Measurements from ENCODE around the gene HABP2.

The HABP2 gene

DNA sequence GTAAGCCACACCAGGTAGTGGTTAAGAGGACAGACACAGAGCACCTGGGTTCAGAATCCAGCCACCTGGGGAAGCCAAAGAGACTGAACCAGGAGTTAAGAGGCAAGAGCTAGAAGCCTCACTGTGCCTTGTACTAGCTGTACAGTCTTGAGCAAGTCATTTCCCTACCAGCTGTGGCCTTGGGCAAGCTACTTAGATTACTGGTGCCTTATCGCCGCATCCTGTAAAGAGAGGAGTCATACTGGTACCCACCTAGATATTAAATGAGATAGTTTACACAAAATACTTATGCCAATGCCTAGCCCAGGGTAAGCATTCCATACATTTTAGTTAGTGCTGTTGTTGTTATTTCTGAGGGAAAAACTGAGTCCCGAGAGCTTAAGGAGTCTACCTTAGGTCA is 47.7 kb downstream of the HABP2 start:
- DNase-seq, result no peak
- no peak overlapping the region for H3K4me2 ChIP-seq (ENCODE audit: insufficient read depth, low read length)
- H3K79me2 ChIP-seq (ENCODE audit: insufficient read depth, low read length), result no peaks in the 10 kb centered on the region
- H3K9ac ChIP-seq (ENCODE audit: low read depth, low read length), result no peak overlapping the region
- H3K4me3 ChIP-seq (ENCODE audit: low read depth in 1 of 2, low read length in 2 of 2), result no peak overlapping the region
- no peak for ATAC-seq (ENCODE audit: insufficient read depth, low read depth)
- H3K36me3 ChIP-seq (ENCODE audit: insufficient read depth, low read length), result no peaks in the 10 kb centered on the region
- H3K27ac ChIP-seq (ENCODE audit: low read length), result no peak overlapping the region
- H3K27me3 ChIP-seq (ENCODE audit: insufficient read depth, low read length, poor library complexity), result peaks cover 10% of the 10 kb centered on the region
- TF ChIP-seq CTCF (IDR thresholded peaks at IDR 0.05; ENCODE audit: borderline replicate concordance, extremely low read depth, low read length, poor library complexity, severe bottlenecking), result no peak
- TF ChIP-seq EZH2 (IDR thresholded peaks at IDR 0.05; ENCODE audit: borderline replicate concordance, low read depth, low read length, severe bottlenecking), result no peak
- H4K20me1 ChIP-seq (ENCODE audit: insufficient read depth, low read length), result no peaks in the 10 kb centered on the region
- no peaks in the 10 kb centered on the region for H3K4me1 ChIP-seq (ENCODE audit: insufficient read depth, low read length)
- H2AFZ ChIP-seq (ENCODE audit: low read depth, low read length), result no peak overlapping the region
- no peaks in the 10 kb centered on the region for H3K9me3 ChIP-seq (ENCODE audit: insufficient read depth, low read length, severe bottlenecking)

- H3K36me3 ChIP-seq (ENCODE audit: insufficient read depth, low read length), result no peaks in the 10 kb centered on the region
- H3K9me3 ChIP-seq (ENCODE audit: insufficient read depth, low read length, severe bottlenecking), result no peaks in the 10 kb centered on the region
- DNase-seq, result no peak
- no peak for TF ChIP-seq EZH2 (IDR thresholded peaks at IDR 0.05; ENCODE audit: borderline replicate concordance, low read depth, low read length, severe bottlenecking)
- TF ChIP-seq CTCF (IDR thresholded peaks at IDR 0.05; ENCODE audit: borderline replicate concordance, extremely low read depth, low read length, poor library complexity, severe bottlenecking), result no peak
- no peak overlapping the region for H3K9ac ChIP-seq (ENCODE audit: low read depth, low read length)
- H2AFZ ChIP-seq (ENCODE audit: low read depth, low read length), result no peak overlapping the region
- H3K4me3 ChIP-seq (ENCODE audit: low read depth in 1 of 2, low read length in 2 of 2), result no peak overlapping the region
- H3K27ac ChIP-seq (ENCODE audit: low read length), result no peak overlapping the region
- H3K27me3 ChIP-seq (ENCODE audit: insufficient read depth, low read length, poor library complexity), result peaks cover 4% of the 10 kb centered on the region
- no peak for ATAC-seq (ENCODE audit: insufficient read depth, low read depth)
- H3K4me2 ChIP-seq (ENCODE audit: insufficient read depth, low read length), result no peak overlapping the region
- H4K20me1 ChIP-seq (ENCODE audit: insufficient read depth, low read length), result no peaks in the 10 kb centered on the region
- H3K4me1 ChIP-seq (ENCODE audit: insufficient read depth, low read length), result no peaks in the 10 kb centered on the region
- H3K79me2 ChIP-seq (ENCODE audit: insufficient read depth, low read length), result no peaks in the 10 kb centered on the region
These were observed 50.4 kb downstream of the HABP2 start for GRCh38 chr10:113603057-113603777.

- H3K9ac ChIP-seq (ENCODE audit: low read depth, low read length), result no peak overlapping the region
- H3K4me1 ChIP-seq (ENCODE audit: insufficient read depth, low read length), result no peaks in the 10 kb centered on the region
- H3K36me3 ChIP-seq (ENCODE audit: insufficient read depth, low read length), result no peaks in the 10 kb centered on the region
- ATAC-seq (ENCODE audit: insufficient read depth, low read depth), result no peak
- TF ChIP-seq EZH2 (IDR thresholded peaks at IDR 0.05; ENCODE audit: borderline replicate concordance, low read depth, low read length, severe bottlenecking), result no peak
- no peak for TF ChIP-seq CTCF (IDR thresholded peaks at IDR 0.05; ENCODE audit: borderline replicate concordance, extremely low read depth, low read length, poor library complexity, severe bottlenecking)
- DNase-seq, result no peak
- H3K9me3 ChIP-seq (ENCODE audit: insufficient read depth, low read length, severe bottlenecking), result no peaks in the 10 kb centered on the region
- H3K27me3 ChIP-seq (ENCODE audit: insufficient read depth, low read length, poor library complexity), result no peaks in the 10 kb centered on the region
- H3K27ac ChIP-seq (ENCODE audit: low read length), result no peak overlapping the region
- H3K4me3 ChIP-seq (ENCODE audit: low read depth in 1 of 2, low read length in 2 of 2), result no peak overlapping the region
- H3K4me2 ChIP-seq (ENCODE audit: insufficient read depth, low read length), result no peak overlapping the region
- H3K79me2 ChIP-seq (ENCODE audit: insufficient read depth, low read length), result no peaks in the 10 kb centered on the region
- H2AFZ ChIP-seq (ENCODE audit: low read depth, low read length), result no peak overlapping the region
- H4K20me1 ChIP-seq (ENCODE audit: insufficient read depth, low read length), result no peaks in the 10 kb centered on the region
These were observed 51.7 kb downstream of the HABP2 start for GRCh38 chr10:113604572-113604971.

Data from DND-41 (cell line).